ENCODE data around the gene CHD2. TPM values are rescaled to one million over a fixed set of nuclear protein-coding genes. Genes with fewer than 3 reads are reported as not detected.
A peak's percentile ranks its signal among the peaks of the same experiment; 100 is the strongest.

Gene CHD2
- total and polyA plus RNA-seq, 10 of the 15 experiments (the other 5 are each of a cell fraction or from before 2014, with no cell fraction given): 38.1 to 94.7 (median 63.3) TPM

- H3K4me2 ChIP-seq (ENCODE audit: control insufficient read depth, insufficient read depth): no peak overlapping the region
- ATAC-seq (peak; percentile 37; the same call in 2 of the 3 replicates), DNase-seq (ENCODE audit: low read depth, low spot score) (no peak), FAIRE-seq (no peak)
- TF ChIP-seq YBX1 (IDR thresholded peaks at IDR 0.05) (no peak), CTCF (IDR thresholded peaks at IDR 0.05 in 2 of 3, conservative IDR thresholded peaks at IDR 0.05 in 1 of 3; ENCODE audit: control insufficient read depth in 2 of 3, extremely low read depth in 1 of 3, insufficient read depth in 1 of 3, low read depth in 3 of 3, low read length in 3 of 3) (0 out of 6 replicates have a peak, but pooled peaks of 2 of the 3 experiments have one; percentile 14 to 23), BMI1 (IDR thresholded peaks at IDR 0.05; ENCODE audit: borderline replicate concordance) (no peak), ETV6 (conservative IDR thresholded peaks at IDR 0.05 in 1 of 2, IDR thresholded peaks at IDR 0.05 in 1 of 2; ENCODE audit: borderline replicate concordance in 1 of 2, low read depth in 1 of 2) (no peak), MEF2B (IDR thresholded peaks at IDR 0.05; ENCODE audit: partially characterized antibody, poor library complexity, severe bottlenecking) (no peak), REST (IDR thresholded peaks at IDR 0.05; ENCODE audit: low read depth, low read length) (no peak)
- no peaks in the 10 kb centered on the region for H3K27me3 ChIP-seq (replicated peaks in 1 of 2; ENCODE audit: control insufficient read depth in 2 of 2, insufficient read depth in 2 of 2, low read length in 1 of 2)
- intact Hi-C loops (cut with micrococcal nuclease; ENCODE audit: unreplicated experiment) (loop anchor here (5.0 kb wide), 1 partner anchor 69 kb away; no protein-coding TSS in a partner anchor), in situ Hi-C loops (cut with MboI) (no loop called here)
- H3K79me2 ChIP-seq (ENCODE audit: control insufficient read depth, insufficient read depth, low read length): peaks cover 4% of the 10 kb centered on the region
- no TSS peak for BruUV-seq (replicated peaks)
- no peaks in the 10 kb centered on the region for H3K9me3 ChIP-seq (replicated peaks; ENCODE audit: control insufficient read depth, insufficient read depth, low read length)
- RAD21 ChIA-PET (ENCODE audit: unreplicated experiment): interaction anchor here (0.5 kb wide), 1 partner anchor 45 kb away, joined by 3 read pairs; no protein-coding TSS in a partner anchor
- H2AFZ ChIP-seq (ENCODE audit: control insufficient read depth, low read depth, low read length): no peak overlapping the region
- POLR2A ChIA-PET: interaction anchor here (1.6 kb wide), 2 partner anchors 14 to 15 kb away, joined by 5 to 6 read pairs; no protein-coding TSS in a partner anchor
- no peak overlapping the region for H3K9ac ChIP-seq (ENCODE audit: control insufficient read depth, insufficient read depth, low read length)
- H3K4me1 ChIP-seq (ENCODE audit: control insufficient read depth, insufficient read depth, low read length): no peaks in the 10 kb centered on the region
- no peak overlapping the region for H3K4me3 ChIP-seq
- CTCF ChIA-PET: interaction anchor here (1.4 to 3.7 kb wide), 2 partner anchors 45 to 141 kb away, joined by 3 to 14 read pairs; no protein-coding TSS in a partner anchor
- 95% methylated on average over 2 of the region's 2 CpGs for WGBS (ENCODE audit: insufficient coverage, insufficient replicate concordance, low lambda C conversion rate, missing lambda C conversion rate)
- H3K27ac ChIP-seq (ENCODE audit: control insufficient read depth, insufficient read depth): no peak overlapping the region
- no peaks in the 10 kb centered on the region; the same call in 1 of the 2 replicates for H4K20me1 ChIP-seq (ENCODE audit: control insufficient read depth, insufficient read depth)
- peaks cover 11 to 64% of the 10 kb centered on the region in 2 experiments for H3K36me3 ChIP-seq (ENCODE audit: control insufficient read depth in 2 of 2, insufficient read depth in 2 of 2, low read length in 1 of 2)
- SMC1A ChIA-PET (ENCODE audit: uncharacterized antibody, unreplicated experiment): interaction anchor here (0.8 to 2.1 kb wide), 2 partner anchors 11 to 50 kb away, joined by 3 to 12 read pairs; no protein-coding TSS in a partner anchor
These were observed 38.3 kb downstream of the CHD2 start for GRCh38 chr15:92938387-92938786.

Measured in GM12878 (cell line).